Stimulated activated CD8-positive, alpha-beta memory T cell treated with anti-CD3 and anti-CD28 coated beads, Interleukin-15, amount 100 ng/mL, for 24 hours (primary cell): ENCODE data around the gene ZNF581.

Experiments used
- DNase-seq: peaks from one replicate; pipeline ENCODE4 v3.0.0-alpha.2; 2020; ENCODE audit warnings: low read depth

ZNF581 gene

DNA sequence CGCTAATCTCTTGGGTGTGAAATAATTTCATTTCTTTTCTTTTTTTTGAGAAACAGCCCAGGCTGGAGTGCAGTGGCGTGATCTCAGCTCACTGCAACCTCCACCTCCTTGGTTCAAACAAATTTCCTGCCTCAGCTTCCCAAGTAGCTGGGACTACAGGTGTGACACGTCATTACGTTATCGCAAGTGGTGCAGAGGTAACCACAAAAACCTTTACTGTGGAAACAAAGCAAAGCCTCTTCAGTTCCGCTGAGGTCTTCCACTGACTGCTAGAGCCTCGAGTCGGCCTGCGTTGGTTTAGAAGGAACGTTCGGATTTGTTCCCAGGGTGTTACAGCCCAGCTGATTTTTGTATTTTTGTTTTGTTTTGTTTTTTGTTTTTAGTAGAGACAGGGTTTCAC is 17.1 kb upstream of the ZNF581 start:
- no peak for DNase-seq

DNA sequence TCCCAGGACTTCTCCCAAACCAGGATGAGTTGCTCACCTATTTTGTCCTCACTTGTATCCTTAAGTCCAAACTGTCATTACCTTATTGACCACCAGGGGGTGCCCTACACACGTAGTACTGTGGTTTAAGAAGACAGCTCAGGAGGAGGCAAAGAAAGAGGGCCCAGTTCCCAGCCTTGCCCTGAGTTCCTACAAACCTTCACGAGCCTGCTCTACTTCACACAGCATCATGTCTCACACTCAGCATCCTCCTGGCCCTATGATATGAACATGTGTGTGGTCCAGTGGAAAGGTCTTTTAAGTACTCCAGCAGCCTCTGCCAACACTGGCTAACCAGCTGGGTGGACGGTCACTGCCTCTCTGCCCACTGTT is 11.0 kb upstream of the ZNF581 start:
- DNase-seq = no peak

DNA sequence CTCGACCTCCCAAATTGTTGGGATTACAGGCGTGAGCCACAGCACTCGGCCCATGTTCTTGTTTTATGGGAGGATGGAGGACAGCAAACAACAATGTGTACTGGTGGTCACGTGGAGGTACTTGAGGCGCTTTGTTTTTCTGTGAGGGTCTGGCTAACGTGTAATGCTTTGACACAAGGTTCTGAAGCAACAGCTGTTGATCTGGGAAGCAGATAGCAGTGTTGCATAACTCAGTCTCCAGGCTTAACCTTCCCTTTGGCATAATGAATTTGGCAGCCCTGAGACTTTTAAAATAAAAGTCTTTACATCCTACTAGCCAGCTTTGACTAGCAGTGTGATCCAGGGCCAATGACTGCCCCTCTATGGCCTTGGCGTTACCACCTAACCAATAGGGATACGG is 9.6 kb upstream of the ZNF581 start:
- DNase-seq = no peak

DNA sequence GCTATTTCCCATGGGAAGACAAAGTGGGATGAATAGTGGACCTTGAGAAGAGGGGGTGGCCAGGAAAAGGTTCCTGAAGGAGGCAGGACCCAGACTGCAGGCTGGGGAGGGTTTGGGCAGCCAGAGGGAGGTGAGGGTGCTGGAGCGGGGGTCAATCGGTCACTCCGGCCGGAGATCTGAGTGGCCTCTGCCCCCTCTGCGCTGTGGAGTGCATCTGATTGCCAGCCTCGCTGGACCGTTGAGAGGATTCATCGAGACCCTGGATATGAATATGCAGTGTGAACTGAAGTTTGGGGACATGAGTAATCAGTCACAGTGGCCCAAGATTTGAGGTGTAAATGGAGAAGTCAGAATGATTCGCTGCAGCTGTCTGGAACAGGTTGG is 8.1 kb upstream of the ZNF581 start:
- no peak for DNase-seq

DNA sequence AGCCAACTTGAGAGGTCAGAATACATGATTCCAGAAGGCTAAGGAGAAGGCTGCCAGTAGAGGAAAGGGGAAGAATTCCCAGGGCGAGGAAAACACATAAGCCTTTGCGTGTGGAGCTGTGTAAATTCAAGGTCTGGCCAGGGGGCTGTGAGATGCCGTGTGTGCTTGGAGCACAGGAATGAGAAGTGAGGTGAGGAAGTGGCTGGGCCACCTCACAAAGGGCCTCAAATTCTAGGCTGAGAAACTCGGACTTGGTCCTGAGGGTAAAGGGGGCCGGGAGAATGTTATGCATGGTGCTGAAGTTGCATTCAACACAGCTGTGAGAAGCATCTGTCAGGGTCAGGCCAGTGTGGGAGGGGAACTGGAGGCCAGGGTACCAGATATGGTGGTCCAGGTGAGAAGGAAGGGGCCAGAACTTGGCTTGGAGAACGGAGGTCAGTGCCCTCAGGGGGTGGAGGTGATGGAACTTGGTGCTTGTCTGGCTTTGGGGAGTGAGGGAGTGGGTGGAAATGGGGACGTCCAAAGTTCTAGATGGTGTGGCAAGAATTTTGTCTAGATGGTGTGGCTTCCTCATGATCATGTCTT is 7.5 kb upstream of the ZNF581 start:
- no peak for DNase-seq

DNA sequence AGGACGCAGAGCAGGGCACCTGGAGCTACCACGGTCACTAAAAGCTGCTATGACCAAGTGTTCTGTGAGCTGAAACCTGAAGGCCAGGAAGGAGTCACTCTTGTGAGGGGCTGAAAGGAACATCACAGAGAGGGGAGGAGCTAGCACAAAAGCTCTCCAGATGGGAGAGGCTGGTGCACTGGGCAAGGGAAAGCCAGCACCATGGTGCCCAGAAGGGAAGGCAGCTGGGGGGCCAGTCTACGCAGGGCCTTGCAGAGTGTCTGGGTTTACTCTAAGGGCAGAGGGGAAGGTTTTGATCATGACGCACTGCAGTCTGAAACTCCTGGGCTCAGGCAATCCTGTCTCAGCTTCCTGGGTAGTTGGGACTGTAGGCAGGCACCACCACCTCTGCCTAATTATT is 6.7 kb upstream of the ZNF581 start:
- DNase-seq = no peak

DNA sequence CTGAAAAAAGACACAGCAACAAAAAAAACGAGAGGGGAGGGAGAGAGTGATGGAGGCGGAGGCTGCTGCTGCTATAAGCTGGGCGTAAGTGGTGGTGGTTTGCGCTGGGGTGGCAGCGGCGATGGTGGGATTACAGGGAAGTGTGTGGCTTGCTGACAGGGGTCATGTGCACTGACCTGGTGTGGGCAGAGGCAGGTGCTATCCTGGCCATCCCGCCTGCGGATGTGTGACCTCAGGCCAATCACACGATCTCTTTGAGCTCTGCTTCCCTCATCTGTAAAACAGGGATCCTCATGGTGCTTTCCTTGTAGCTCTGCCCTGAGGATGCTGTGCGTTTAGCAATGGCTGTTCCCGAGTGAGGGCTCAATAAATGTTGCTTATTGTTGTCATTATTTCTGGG is 5.9 kb upstream of the ZNF581 start:
- no peak for DNase-seq

DNA sequence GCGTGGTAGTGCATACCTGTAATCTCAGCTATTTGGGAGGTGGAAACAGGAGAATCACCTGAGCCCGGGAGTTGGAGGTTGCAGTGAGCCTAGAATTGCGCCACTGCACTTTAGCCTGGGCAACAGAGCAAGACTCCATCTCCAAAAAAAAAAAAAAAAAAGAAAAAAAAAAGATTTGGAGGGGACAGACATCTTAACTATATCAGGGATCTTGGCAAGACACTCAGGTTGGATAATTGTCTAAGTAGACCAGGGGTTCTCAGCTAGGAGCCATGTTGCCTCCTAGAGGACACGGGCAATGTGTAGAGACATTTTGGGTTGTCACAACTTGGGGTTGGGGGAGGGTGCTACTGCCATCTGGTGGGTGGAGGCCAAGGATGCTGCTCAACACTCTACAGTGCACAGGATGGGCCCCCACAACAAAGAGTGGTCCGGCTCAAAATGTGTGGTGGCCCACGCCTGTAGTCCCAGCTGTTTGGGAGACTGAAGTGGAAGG is 4.5 kb upstream of the ZNF581 start:
- DNase-seq = no peak

DNA sequence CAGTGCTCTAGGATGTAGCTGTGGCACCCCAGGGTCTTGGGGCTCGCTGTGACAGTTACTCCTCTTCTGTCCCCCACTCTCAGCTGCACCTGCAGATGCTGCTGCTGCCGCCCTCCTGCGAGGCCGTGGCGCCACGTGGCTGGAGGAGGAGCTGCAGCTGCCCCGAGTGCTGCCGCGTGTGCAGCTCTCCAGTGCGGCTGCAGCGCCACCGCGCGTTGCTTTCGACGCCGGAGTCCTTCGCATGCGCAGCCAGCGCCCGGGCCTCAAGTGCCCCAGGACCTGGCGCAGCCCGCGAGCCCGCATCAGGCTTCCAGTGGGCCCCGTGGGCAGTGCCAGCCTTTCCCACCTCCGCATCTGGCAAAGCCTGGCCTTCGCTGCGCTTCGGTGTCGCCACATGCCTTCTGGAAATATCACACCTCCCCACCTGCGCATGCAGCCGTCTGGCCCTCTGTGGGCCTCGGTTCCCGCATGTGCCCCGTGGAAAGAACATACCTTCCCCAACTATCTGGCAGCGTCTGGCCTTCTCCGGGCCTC is 3.3 kb upstream of the ZNF581 start:
- no peak for DNase-seq

DNA sequence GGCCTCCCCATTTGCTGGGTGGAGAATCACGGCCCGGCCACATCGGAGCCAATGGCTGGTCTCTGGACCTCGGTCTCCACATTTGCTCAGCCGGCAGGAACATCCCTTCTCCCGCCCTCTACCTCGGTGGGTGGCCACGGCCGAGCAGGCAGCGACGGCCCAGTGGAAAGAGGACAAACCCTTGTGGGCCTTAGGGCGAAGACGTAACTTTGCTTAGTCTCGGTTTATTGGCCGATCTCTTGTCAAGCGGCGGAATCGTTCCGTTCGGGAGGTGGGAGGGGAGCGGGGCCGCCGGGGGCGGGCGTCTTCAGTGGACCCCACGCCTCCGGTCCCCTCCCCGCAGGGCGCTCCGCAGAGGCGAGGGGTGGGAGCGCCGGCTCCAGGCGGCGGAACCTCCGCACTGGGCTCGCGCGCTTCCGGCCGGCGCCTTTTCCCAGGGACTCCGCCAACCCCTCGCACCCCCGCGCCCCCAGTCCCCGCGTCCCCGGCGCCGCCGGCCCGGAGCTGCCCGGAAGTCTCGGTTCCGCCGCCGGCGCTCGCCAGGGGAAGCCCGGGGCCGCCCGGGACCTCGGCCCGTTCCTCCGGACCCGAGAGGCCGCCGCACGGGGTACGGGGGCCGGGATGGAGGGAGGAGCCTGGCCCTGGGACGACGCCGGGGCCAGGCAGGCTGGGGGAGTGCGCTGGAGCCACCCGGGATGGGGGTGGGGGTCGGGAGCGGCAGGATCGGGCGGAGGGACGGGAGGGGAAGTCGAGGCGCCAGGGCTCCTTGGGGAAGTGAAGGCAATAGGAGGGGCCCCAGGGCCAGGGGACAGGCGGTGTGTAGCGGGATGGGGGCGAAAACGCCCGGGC is 2.6 kb upstream of the ZNF581 start, which contains the start of gene ZNF580:
Gene ZNF580 (plus strand): TSS at position 426 of the 849 bp plus-strand sequence. CDS start 1,507 bp downstream, outside the sequence.
- DNase-seq = no peak

DNA sequence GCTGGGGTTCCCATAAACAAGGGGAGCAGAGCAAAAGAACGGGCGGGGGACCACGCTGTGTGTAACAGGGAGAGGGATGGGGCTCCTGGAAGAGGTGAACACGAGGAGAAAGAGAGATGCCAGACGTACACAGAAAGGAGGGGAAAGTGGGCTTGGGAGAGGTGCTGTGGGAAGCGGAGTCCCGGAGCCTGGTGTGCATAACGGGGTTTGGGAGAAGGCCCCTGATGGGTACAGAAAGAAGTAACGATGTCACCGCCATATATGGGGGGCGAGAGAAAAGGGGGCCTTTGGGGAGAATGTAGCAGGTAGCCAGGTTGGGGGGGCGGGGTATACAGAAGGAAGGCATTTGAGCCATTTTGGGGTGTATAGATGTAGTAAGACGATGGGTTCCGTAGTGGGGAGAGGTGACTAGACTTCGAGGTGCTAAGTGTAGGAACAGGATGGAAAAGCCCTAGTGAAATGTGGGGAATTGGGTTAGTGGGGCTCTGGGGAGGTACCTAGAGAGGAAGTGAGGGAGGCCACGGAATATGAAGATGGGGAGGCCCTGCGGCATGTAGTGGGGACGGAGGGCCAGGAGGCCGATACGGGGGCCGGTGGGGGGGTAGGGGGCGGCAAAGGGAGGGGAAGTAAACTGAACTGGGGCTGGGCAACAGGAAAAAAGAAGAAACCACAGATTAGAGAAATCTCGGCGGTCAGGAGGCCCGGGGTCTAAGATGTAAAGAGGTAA is 1.9 kb upstream of the ZNF581 start:
- no peak for DNase-seq

DNA sequence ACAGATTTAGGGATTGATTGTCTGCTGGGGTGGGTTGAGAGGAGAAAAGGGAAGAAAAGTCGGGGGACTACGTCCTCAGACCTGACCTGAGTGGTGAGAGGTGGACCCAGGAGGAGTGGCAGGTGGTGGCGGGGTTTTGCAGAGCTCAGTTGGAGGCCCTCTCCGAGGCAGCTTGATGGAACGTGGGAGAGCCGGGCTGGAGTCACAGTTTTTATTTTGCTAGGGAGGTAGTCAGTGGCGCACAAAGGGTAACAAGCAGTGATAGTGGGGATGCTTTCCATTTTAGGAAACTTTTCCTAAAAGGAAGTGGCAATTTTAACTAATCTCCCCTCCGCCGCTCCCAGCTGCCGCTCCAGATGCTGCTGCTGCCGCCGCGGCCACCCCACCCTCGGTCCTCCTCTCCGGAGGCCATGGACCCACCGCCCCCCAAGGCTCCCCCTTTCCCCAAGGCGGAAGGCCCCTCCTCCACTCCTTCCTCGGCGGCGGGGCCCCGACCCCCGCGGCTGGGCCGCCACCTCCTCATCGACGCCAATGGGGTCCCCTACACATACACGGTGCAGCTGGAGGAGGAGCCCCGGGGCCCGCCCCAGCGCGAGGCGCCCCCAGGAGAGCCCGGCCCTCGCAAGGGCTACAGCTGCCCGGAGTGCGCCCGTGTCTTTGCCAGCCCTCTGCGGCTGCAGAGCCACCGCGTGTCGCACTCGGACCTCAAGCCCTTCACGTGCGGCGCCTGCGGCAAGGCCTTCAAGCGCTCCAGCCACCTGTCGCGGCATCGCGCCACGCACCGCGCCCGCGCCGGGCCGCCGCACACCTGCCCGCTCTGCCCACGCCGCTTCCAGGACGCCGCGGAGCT is 1.1 kb upstream of the ZNF581 start:
- DNase-seq = no peak

DNA sequence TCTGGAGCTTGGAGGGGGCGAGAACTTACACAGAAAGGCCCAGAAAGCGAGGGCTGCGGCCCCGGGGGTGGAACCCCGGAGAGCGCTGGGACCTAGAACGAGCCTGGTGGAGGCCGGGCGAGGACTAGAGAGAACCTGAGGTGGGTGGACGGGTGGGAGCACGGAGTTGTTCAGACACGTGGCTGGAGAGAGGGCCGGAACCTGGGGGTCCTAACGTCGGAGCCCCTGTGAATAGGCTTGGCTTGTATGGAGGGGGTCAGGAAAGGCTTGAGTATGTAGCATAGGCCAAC is 383 bp downstream of the ZNF581 start:
- DNase-seq = no peak

DNA sequence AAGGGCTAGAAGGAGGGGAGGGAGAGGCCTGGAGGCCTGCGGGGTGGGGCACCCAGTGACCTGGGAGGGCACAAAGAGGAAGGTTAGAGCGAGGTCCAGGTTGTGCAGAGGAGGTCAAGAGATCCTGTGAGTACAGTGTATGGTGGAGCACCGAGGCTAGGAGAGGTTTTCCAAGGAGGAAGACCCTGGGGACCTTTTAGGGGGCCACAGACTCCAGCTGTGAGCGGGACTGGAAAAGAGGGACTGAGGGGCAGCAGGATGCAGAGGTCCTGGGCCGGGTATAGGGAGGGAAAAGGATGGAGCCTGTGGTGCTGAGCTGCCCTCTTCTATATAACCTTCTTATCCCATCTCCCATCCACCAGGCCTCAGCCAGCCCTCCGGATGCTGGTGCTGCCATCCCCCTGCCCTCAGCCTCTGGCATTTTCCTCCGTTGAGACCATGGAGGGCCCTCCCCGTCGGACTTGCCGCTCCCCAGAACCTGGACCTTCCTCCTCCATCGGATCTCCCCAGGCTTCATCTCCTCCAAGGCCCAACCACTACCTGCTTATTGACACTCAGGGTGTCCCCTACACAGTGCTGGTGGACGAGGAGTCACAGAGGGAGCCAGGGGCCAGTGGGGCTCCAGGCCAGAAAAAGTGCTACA is 863 bp downstream of the ZNF581 start:
- DNase-seq = no peak

DNA sequence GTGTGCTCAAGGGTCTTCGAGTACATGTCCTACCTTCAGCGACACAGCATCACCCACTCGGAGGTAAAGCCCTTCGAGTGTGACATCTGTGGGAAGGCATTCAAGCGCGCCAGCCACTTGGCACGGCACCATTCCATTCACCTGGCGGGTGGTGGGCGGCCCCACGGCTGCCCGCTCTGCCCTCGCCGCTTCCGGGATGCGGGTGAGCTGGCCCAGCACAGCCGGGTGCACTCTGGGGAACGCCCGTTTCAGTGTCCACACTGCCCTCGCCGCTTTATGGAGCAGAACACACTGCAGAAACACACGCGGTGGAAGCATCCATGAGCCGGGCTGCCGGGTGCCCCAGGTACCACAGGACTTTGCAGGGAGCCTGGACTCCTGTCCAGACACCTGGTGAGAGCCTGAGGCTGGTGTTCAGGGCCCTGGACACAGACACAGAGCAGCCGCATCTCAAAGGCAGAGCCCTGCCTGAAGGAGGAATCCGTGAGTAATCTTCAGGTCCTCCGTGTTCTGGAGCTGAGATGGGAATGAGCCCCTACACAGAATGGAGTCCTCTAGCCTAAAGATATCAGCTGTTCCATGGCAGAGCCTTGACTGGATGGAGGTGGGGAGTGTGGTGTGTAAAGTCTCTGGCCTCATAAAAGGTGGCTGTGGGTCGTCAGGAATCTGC is 1.5 kb downstream of the ZNF581 start:
- DNase-seq = no peak

DNA sequence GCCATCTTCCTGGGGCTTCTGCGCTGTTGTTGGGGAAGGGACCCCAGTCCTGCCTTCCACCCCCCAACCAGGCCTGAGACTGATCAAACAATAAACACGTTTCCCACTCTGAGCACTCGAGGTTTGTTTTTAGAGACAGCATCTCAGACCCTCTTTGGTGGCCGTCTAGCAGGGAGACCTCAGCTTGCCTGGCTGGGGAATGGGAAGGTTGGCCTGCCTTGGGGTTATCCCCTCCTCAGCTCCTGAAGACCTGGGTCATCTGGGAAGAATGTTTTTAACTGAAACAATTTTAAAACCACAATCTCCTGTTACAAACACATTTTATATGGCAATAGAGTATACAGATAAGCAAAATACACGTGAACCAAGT is 2.0 kb downstream of the ZNF581 start:
- DNase-seq = no peak

DNA sequence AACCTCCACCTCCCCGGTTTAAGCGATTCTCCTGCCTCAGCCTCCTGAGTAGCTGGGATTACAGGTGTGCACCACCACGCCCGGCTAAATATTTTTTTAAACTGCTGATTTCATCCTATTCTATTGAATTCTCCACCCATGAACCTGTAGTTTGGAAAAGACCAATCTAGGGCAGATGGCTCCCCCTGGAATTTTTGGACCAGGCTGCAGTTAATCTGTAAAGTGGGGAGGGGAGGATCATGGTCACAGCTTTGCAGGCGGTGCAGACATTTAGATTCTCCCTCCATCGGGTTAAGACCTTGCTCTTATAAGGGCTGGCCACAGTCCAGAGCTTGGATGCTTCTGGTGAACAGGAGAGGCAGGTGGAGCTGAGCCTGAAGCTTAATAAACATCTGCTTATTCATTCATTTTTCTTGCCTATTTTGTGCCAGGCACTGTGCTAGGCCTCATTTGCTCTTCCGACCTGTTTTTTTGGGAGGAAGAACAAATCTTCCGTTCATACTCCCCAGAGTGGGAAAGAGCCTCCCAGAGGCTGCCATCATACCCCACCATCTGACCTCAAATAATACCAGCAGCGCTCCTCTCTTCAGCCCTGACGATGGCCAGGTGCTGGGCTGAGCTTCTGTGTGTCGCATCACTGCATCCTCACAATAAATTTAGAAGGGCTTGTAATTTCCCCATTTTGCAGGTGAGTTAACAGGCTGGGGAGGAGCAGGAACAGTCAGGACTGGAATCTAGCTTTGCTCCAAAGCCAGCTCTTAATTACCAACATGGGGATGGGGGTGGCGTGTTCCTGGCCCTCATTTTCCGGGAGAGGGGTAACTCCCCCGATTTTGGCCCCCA is 3.7 kb downstream of the ZNF581 start:
- DNase-seq = no peak

DNA sequence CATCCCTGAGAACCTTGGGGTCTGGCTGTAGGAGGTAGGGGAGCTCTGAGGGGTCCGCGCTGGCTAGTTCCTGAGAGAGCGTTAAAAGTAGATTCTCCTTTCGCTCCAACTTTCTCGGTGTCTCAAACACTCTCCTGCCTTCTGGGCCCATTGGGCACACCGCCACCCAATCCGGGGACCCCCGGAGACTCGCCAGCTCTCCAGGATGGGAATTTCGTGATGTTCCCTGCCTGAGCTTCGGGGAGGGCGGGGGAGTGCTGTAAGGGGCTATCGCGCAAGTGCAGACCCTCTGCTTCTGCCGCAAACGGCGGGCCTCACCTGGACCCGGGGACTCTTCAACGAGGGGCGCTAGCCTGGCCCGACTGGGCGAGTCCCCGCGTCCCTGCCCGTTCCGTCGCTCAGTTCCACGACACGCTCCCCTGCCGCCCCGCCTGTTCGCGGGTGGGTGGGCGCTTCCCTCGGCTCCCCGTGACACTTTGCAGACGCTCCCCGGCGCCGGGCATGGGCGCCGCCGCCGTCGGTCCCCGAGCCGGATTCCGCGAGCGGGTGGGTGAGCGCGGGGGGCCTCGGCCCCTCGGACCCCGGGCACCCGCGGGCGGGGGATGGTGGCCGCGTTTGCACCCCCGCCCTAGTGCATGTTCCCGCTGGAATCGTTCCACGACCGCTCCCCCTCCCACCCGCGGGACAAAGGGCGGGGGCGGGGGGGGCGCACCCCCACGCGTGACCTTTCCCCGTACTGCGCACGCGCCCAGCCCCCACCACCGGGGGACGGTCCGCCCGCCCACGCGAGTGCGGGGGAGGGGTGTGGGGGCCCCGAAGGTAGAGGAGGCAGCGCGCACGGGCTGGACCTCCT is 4.5 kb downstream of the ZNF581 start, which contains the start of gene CCDC106:
Gene CCDC106 (plus strand): TSS at position 481 of the 853 bp plus-strand sequence. CDS start 835 bp downstream, outside the sequence.
- DNase-seq = no peak
